HG02852 (cell line): ENCODE measurements around the gene EXTL2.
"Not testable (repeated sequence)": the region's sequence is repeated elsewhere in the genome, so short reads cannot be mapped to it uniquely, and the experiment has no call there.

Experiments used
- ATAC-seq: cut with Tn5 transposase; IDR thresholded peaks from one replicate; pipeline ENCODE4 v1.9.1; 2021; ENCODE audit warnings: mild to moderate bottlenecking, moderate library complexity; ENCODE audit not compliant: unreplicated experiment

The EXTL2 gene, protein sequence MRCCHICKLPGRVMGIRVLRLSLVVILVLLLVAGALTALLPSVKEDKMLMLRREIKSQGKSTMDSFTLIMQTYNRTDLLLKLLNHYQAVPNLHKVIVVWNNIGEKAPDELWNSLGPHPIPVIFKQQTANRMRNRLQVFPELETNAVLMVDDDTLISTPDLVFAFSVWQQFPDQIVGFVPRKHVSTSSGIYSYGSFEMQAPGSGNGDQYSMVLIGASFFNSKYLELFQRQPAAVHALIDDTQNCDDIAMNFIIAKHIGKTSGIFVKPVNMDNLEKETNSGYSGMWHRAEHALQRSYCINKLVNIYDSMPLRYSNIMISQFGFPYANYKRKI

DNA sequence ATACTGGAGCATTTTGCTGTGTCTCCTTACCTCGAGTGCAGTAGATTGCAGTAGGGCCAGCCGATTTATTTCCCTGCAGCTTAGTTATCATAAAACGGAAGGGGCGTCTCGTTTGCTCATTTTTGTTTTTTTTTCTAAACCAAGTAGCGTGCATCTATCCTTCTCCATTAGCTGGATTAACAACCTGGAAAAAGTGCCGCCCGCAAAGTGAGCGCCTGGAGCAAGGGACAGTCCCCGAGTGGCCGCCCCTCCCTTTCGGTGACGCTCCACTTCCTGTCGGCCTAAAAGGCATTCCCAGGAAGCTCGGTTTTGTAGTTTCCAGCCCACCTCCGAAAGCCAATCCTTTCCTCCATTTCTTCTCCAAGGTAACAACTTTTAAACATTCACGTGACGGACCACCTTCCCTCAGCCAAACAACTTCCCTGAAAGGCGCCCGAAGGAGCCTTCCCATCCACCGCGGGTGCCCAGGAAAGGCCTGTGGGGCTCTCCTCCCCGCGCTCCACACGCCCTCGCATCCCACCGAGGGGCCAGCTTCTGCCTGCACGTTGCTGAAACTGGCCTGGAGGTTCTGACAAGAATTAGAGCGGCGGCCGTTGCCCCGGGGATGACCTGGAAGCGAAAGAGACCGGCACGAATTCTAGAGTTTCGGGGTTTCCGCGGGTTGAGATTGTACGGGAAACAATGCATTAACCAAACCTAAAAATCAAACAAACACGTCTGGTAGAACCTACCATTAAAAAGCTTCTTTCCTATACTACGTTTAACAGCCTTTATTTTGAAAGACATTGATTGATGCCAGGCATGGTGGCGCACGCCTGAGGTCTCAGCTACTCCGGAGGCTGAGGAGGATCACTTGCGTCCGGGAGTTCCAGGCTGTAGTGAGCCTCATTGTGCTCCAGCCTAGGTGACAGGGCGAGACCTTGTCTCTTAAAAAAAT is at the start of gene EXTL2:
TSS of gene EXTL2 (minus strand) at position 240 of the 937 bp plus-strand sequence. CDS start 6,085 bp downstream, outside the sequence.
- ATAC-seq, result peak; percentile 48

DNA sequence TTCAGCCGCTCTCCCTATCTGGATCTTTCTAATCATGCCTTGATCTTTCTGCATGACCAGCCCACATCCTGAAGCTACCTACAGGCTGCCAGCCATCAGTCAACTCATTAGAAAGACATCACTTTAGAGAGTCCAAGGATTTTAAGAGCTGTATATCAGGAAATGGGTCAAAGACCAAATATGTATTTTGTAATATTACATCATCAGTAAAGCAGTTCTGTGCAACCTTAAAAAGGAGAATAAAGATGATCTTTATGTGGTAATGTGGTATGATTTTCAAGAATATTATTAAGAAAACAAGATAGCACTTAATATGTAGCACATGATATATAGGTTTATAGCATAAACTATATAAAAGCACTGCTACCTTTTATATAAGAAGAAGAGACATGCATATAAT is 48.9 kb upstream of the EXTL2 start:
- no peak for ATAC-seq

DNA sequence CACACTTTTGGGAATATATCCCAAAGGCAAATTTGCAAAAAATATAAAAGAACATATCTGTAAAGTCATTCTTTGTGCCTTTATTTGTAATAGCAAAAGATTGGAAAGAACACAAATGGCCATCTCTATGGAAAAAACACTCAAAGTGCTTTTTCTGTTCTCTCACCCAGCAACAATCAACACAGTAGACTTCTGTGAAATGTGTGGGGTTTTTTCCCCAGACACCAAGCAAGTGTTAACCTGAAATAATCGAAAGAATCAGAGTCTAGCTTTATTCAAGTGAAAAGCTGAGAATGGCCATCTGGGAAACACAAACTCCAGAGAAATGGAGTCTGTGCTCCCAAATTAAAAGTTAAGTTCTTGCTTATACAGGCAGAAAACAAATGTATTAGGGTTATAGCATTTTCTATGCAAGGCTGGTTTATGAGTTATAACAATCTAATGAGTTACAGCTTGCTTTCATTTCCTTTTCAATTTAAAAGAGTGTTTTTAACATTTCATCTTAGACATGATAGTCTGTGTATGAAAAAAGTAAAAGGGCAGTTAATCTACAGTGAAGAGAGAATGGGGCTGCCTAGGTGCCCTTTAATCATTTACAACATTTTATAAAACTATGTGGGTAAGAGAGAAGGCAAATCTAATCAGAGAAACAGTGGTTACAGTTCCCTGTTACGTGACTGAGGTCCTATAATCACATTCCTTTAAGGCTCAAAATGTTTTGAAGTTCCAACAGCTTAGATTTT is 47.8 kb upstream of the EXTL2 start:
- ATAC-seq, result no peak

DNA sequence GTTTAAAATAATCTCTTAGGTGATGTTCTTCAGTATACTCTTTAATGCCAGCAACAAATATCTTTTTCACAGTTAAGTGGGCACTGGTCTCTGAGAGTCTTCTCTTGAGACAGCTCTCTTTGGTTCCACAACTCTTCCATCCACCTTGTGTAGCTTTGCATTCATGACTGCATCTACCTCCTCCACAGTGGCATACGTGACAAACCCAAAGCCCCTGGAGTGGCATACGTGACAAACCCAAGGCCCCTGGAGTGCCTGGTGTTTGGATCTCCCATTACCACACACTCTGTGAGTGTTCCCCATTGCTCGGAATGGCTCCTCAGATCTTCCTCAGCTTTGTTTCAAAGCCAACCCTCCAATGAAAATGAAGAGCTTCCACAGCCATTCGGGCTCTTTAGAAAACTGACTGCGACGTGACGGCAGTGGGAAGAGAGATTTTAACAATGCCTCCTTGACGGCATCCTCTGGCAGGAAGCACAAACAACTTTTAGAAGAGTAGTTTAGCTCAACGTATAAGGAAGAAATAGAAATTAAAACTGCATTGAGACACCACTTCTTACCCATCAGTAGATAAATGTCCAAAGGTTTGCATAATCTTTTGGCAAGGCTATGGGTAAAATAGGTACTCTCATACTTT is 47.1 kb upstream of the EXTL2 start:
- no peak for ATAC-seq

DNA sequence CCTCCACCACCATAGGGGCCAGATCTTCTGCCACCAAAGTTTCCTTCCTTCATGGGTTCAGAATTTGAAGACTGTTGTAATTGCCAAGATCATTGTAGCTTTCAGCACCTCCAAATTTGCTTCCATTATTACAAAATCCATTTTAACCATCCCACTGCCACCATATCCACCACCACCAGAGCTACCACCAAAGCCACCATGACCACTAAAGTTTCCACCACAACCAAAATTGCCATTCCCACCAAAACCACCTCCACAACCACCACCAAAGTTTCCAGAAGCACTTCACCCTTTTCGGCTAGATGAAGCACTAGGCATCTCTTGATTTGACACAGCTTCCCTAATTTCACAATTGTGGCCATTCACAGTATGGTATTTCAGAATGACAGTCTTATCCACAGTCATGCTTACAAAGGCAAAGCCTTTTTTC is 46.5 kb upstream of the EXTL2 start:
- ATAC-seq, result peak; percentile 57

DNA sequence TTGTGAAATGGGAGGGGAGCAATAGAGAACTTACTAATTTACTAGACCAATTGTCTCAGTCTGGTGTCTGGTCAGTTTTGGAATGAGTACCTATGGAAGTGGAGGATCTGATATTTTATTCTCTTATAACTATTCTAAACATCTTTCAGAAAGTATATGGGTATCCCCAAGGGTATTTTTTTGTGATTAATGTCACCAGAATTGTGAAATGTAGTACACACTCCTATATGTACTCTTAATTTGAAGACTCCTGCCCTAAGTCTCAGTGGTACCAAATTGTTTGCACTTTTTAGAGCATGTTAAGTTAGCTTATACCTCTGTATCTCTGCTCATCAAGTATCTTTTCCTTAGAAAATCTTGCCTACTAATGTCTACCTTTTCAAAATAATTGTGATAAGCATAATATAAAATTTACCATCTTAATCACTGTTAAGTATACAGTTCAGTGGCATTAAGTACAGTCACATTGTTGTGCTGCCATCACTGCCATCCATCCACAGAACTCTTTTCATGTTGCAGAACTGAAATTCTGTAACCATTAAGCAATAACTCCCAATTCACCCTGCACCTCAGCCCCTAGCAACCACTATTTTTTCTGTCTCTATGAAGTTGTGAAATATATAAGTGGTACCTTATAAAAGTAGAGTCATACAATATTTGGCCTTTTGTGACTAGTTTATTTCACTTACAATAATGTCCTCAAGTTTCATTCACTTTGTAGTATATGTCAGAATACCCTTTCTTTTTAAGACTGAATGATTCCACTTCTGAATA is 41.7 kb upstream of the EXTL2 start:
- no peak for ATAC-seq

DNA sequence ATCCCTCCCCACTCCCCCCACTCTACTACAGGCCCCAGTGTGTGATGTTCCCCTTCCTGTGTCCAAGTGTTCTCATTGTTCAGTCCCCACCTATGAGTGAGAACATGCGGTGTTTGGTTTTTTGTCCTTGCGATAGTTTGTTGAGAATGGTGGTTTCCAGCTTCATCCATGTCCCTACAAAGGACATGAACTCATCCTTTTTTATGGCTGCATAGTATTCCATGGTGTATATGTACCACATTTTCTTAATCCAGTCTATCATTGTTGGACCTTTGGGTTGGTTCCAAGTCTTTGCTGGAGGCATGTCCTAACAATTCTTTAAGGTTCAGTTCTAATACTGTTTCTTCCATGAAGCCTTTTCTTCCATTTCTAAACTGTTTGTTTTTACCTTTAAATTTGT is 38.9 kb upstream of the EXTL2 start:
- ATAC-seq, result not testable (repeated sequence)

DNA sequence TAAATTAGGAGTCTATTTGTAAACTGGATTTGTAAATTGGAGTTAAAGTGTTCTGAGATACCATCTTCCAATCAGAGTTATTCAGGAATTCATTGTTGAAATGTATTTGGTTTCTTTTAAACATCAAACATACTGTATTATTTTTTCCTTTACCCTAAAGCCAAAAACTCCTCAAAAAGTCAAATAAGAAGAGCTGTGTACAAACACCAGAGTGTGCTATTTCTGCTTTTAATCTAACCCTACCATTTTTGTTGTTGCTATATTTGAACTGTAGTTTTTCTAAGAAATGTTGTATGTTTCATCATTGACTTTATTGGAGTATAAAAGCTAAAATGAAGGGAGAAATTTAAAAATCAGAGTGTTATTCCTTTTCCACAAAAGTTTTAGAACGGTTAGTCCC is 37.1 kb upstream of the EXTL2 start:
- ATAC-seq, result no peak

DNA sequence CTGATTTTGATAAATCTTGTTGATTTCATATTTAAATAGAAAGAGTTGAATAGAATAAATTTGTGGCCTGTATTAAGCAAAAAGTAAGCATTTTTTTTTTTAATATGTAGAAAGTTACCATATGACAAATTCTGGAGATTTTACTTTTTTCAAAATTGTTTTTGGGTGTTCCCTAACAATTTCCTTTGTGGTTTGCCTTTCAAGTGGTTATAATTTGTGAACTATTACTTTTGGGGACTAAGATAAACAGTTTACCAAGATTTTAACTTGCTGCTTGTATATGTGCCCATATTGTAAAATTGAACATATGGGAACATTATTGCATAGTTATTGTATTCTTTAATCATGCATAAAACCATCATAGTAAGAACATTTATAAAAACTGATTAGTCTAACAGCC is 35.9 kb upstream of the EXTL2 start:
- no peak for ATAC-seq

DNA sequence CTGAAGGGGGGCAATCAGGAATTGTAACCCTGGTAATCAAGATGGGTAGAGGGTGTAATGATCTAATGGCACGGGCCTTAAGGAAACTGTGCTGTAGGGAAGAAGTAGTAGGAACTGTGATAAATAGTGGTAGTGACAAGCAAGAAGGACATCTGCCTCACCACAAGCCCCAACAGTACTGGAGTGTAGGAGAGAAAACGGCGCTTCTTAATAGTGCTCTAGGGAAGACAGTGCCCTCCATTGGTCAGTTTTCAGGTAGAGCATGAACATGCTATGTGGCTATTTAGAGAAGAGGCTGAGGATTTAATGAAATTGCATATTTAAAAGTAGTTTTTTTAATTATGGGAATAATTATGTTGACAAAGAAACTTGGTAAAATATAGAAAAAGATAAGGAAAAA is 33.5 kb upstream of the EXTL2 start:
- ATAC-seq, result no peak

DNA sequence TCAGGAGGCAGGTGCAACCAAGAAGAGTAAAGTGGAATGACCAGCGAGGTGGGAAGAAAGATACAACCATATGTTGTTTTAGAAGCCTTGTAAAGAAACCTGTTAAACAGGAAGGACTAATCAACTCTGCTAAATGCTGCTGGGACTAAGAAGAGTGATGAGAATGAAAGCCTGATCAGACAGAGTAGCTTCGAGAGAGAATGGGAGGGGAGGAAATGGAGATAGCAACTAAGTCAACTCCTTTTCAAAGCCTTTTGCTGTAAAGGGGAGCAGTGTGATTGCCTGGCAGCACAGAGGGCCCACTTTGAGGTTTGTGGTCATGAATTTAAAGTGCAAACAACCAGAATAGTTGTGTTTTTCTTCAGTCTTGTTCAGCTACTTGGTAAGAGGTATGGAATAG is 32.6 kb upstream of the EXTL2 start:
- ATAC-seq, result peak; percentile 77

DNA sequence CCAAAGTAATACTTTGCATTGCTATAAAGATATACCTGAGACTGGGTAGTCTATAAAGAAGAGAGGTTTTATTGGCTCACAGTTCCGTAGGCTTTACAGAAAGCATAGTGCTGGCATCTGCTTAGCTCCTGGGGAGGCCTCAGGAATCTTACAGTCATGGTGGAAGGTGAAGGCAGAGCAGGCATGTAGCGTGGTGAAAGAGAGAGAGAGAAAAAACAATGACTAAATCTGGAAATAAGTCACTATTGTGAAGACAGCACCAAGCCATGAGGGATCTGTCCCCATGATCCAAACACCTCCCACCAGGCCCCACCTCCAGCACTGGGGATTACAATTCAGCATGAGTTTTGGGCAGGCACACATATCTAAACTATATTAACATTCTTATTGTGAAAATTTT is 31.6 kb upstream of the EXTL2 start:
- ATAC-seq, result no peak

DNA sequence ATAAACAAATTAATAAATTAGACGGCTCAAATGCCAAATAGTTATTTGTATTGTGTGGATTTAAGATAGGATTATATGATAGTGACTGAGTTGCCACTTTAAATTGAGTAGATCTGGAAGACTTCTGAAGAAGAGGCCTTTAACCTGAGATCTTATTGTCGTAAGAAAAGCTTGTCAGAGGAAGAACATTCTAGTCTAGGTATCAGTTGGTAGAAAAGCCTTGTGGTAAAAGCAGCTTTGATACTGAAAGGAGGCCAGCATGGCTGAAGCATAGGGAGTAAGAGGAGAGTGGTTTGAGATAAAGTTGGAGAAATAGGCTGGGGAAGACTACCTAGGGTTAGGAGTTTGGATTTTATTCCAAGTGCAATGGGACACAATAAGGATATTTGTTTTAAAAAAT is 30.3 kb upstream of the EXTL2 start:
- no peak for ATAC-seq

DNA sequence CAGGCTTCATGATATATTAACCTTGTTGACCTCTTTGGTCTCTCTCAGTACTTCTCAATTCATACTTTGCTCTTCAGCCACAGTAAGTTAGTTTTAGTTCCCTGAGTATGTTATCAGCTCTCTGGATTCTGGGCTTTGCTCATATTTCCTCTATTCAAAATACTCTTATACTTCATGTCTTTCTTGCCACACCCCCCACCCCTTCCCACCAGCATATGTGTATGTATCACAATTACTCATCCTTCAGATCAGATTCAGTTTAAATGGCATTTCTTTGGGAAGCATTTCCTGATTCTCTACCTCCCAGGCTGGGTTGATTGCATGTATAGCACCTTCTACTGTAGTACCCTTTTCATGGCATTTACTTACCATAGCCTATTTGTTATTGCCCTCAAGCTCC is 29.6 kb upstream of the EXTL2 start:
- no peak for ATAC-seq

DNA sequence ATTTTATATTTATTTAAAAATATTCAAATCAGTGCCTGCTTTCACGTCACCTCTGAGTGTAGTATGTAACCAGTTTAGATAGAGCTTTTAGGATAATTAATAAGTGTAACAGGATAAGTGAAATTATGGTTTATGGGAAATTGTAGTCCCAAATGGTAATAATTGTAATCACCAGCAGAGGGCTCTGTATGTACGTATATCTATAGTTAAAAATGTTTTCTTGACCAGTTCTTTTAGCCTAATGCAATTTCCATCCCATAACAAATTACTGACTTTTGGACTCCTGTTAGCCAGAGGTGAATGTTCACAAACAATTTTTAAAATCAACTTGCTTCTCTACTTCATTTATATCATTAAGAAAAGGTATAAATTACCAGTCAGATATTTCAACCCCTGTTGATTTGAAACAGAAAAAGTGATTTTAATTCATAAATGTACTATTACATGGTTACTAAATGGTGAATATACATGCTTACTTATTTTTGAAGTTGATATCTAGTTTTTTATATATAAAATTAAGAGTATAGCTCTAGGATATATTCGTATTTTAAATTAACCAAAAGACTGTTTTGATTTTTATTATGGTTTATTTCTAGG is 26.6 kb upstream of the EXTL2 start:
- ATAC-seq, result no peak

DNA sequence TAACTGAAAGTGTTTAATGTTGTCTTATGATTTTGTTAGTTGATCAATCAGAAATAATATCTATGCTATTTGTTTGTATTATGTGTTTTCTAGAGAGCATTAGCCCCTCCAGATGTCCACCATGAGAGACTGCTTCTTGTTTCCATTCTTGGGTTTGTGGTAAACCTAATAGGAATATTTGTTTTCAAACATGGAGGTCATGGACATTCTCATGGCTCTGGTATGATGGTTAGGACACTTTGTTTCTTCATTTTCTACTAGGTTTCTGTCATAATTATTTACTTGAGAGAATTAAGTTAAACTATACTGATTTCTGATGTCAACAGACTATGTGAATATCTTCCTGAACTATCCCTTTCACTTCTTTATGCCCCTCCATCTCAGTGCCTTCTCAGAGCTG is 17.4 kb upstream of the EXTL2 start:
- no peak for ATAC-seq

DNA sequence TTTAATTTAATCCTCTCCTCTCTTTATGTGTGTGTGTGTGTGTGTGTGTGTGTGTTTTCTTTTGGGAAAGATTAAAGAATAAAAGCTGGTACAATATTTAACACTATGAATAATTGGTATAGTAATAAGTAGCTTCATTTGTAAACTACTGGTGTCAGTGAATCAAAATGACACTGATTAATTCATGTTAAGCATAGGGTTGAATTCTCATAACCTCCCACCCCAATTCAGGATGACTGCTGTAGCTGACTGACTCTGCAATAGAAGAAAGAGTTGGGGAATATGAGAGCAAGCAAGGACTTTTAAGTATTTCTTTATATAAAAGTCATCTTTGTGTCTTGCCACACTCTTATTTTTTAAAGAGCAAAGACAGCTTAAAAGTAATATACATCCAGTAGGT is 14.4 kb upstream of the EXTL2 start:
- ATAC-seq, result no peak

DNA sequence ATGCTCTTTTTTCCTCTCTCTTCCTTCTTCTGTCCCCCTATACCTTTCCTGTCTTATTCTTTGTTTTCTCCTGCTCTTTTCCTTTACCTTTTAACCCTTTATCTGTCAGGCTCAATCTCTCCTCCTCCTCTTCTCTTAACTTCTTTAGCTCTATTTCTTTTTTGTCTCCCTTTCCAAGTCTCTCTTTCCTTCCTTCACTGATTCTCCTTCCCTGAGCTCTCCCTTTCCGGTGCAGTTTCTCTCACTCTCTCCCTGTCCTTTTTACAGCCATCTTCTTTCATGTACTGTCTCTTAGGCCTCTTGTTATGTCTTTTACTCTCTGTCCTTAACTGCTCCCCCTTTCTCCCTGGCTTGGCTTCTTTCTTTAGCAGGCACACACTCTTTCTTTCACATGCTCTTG is 13.2 kb upstream of the EXTL2 start:
- no peak for ATAC-seq

DNA sequence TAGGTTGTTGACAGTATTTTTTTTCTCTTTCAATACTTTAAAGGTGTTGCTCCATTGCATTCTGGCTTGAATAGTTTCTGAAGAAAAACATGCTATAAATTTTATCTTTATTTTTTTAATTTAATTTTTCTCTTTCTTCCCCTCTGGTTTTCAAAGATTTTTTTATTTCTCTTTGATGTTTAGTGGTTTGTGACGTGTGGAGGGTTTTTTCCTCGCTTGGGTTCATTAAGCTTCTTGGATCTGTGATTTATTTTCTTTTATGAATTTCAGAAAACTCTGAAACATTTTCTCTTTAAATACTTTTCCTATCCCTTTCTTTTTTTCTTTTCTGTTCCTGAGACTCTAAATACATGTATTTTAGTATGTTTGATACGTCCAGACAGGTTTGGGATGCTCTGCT is 10.5 kb upstream of the EXTL2 start:
- ATAC-seq, result no peak

DNA sequence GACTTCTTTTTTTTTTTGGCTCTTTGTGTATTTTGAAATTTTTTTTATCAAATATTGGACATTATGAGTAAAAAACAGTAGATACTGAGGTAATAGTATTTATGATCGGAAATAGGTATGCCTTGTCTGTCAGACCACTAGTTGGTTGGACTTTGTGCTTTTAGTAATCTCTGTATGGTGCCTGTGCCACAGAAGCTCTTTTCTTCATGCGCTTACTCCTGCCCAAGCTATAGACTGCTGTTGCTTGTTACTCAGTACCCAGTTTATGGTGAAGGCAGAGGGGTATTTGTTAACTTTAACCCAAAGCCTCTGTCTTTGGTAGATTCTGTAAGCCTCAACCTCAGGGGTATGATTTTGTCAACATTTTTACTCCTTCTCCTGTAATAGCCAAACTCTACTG is 9.9 kb upstream of the EXTL2 start:
- no peak for ATAC-seq
